Measurements from ENCODE around the gene CFAP68. TPM values are rescaled to one million over a fixed set of nuclear protein-coding genes. Genes with fewer than 3 reads are reported as not detected.

The CFAP68 gene
- total RNA-seq, 1 donor from 2014 or later: 27.2 TPM

DNA sequence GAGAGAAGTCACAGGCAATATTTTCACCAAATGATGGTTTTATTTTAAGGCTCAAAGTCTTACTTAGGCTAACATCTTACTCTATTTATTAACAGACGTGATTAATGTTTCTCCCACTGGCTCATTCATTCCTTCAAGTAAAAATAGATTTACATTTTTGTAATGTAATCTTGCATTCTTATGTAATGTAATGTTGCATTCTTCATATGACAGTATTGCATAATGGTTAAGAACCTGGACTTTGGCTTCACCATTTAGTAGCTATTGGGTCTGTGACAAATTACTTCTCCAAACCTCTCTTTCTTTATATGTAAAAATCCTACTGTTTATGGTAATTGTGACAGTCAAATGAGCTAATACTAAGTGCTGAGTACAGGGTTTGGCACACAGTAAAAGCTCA lies 54.5 kb downstream of the CFAP68 start:
- intact Hi-C loops (cut with DNase I): loop anchor here (2.0 kb wide), 1 partner anchor 43 kb away; no protein-coding TSS in a partner anchor
- ATAC-seq: no peak
- DNase-seq (ENCODE audit: missing footprints): no peak

DNA sequence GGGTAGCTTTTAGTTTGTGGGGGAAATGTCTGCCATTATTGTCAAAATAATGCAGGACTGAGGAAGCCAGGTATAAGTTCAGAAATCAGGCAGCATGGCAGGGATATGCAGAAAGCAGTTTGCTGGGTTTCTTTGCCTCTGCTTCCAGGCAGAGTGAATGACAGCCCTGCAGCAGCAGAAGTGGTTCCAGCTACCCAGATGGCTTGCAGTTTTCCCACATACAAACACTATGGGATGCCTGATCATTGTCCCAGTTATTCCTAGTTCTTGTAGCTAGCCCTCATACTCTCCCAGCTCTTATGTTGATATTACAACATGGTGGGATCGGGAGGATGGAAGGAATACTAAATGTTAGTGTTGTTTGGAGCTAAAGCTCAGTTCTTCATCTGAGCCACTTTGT lies 55.0 kb downstream of the CFAP68 start:
- DNase-seq (ENCODE audit: missing footprints) (no peak), ATAC-seq (no peak)
- intact Hi-C loops (cut with DNase I): loop anchor here (2.0 kb wide), 1 partner anchor 42 kb away; no protein-coding TSS in a partner anchor

Other genes with a start within 250 kb of the CFAP68 start
- 7.8 TPM for gene PPP2R1B, start 113.2 kb upstream of the CFAP68 start, total RNA-seq
- 14.5 TPM for gene ALG9, start 8.0 kb upstream of the CFAP68 start, total RNA-seq
- 1.2 TPM for gene FDXACB1, start 376 bp upstream of the CFAP68 start, total RNA-seq
- 7,453 TPM for gene CRYAB, start 32.2 kb downstream of the CFAP68 start, total RNA-seq
- 43.7 TPM for gene HSPB2, start 33.2 kb downstream of the CFAP68 start, total RNA-seq
- gene C11orf52, start 39.4 kb downstream of the CFAP68 start, total RNA-seq: 1.9 TPM
- gene DIXDC1, start 57.8 kb downstream of the CFAP68 start, total RNA-seq: 20.7 TPM
- gene DLAT, start 145.9 kb downstream of the CFAP68 start, total RNA-seq: 157 TPM
- 1.2 TPM for gene PIH1D2, start 194.5 kb downstream of the CFAP68 start, total RNA-seq
- gene NKAPD1, start 194.8 kb downstream of the CFAP68 start, total RNA-seq: 8.1 TPM
- gene TIMM8B, start 207.2 kb downstream of the CFAP68 start, total RNA-seq: 176 TPM
- 281 TPM for gene SDHD, start 207.3 kb downstream of the CFAP68 start, total RNA-seq

All from Right ventricle myocardium inferior (tissue), 1 donor.